Left ventricle myocardium inferior (tissue), 1 donor: Measurements from ENCODE around the gene SERTM2. TPM values are rescaled to one million over a fixed set of nuclear protein-coding genes. Genes with fewer than 3 reads are reported as not detected.

Experiments
- DNase-seq: peaks from one replicate; pipeline ENCODE4 v3.0.0-alpha.2; 2020
- H3K27ac ChIP-seq: fragments of 200-600 bp; replicated peaks from 2 replicates; pipeline ENCODE4 v1.8.0; 2021
- H3K27me3 ChIP-seq: fragments of 200-600 bp; 2 replicates; pipeline ENCODE4 v1.8.0; 2021; ENCODE audit warnings: low read depth
- H3K36me3 ChIP-seq: fragments of 200-600 bp; 2 replicates; pipeline ENCODE4 v1.8.0; 2021
- H3K4me1 ChIP-seq: fragments of 200-600 bp; 2 replicates; pipeline ENCODE4 v1.8.0; 2021
- H3K4me3 ChIP-seq: fragments of 200-600 bp; 2 replicates; pipeline ENCODE4 v1.8.0; 2021; ENCODE audit warnings: mild to moderate bottlenecking, moderate library complexity
- H3K9me3 ChIP-seq: fragments of 200-600 bp; replicated peaks from 2 replicates; pipeline ENCODE4 v1.8.0; 2021
- CTCF ChIP-seq: fragments of 200-600 bp; IDR thresholded peaks from 2 replicates; pipeline ENCODE4 v1.8.0; 2021; ENCODE audit warnings: antibody characterized with exemption, mild to moderate bottlenecking, borderline replicate concordance
- intact Hi-C: fragments of 100-400 bp; cut with micrococcal nuclease; formaldehyde crosslinking; loops from one replicate; pipeline ENCODE4 v1.11.0; 2022
- total RNA-seq: library from RNA; stranded (reverse); fragmentation: NEBNext Ultra II Directional; extraction: Animal tissue kit (Norgen Biotek cat#: 25700); gene quantifications from one replicate; pipeline ENCODE4 v1.2.1, GENCODE V29; 2021
- donor health status: DM: no; HTN: yes; CAD: no; lungs with severe emphysema.

The SERTM2 gene
- total RNA-seq, 1 donor from 2014 or later: not detected

GRCh38 chrX:111503485-111503993 lies 7.9 kb upstream of the SERTM2 start:
- intact Hi-C loops: no loop called here
- no peak for DNase-seq
- H3K27me3 ChIP-seq: no peaks in the 10 kb centered on the region
- no peak overlapping the region for H3K27ac ChIP-seq
- no peak for TF ChIP-seq CTCF
- no peaks in the 10 kb centered on the region for H3K9me3 ChIP-seq
- no peak overlapping the region for H3K4me3 ChIP-seq
- H3K4me1 ChIP-seq: no peaks in the 10 kb centered on the region
- no peaks in the 10 kb centered on the region for H3K36me3 ChIP-seq

- intact Hi-C loops: no loop called here
- H3K36me3 ChIP-seq: no peaks in the 10 kb centered on the region
- no peak for TF ChIP-seq CTCF
- H3K27ac ChIP-seq: no peak overlapping the region
- DNase-seq: no peak
- no peaks in the 10 kb centered on the region for H3K27me3 ChIP-seq
- no peak overlapping the region for H3K4me3 ChIP-seq
- H3K4me1 ChIP-seq: no peaks in the 10 kb centered on the region
- H3K9me3 ChIP-seq: no peaks in the 10 kb centered on the region
Observed at GRCh38 chrX:111504941-111505340, 6.5 kb upstream of the SERTM2 start.

GRCh38 chrX:111505783-111506182 lies 5.7 kb upstream of the SERTM2 start:
- H3K36me3 ChIP-seq: no peaks in the 10 kb centered on the region
- H3K9me3 ChIP-seq: no peaks in the 10 kb centered on the region
- intact Hi-C loops: no loop called here
- H3K27me3 ChIP-seq: no peaks in the 10 kb centered on the region
- no peak overlapping the region for H3K27ac ChIP-seq
- H3K4me1 ChIP-seq: no peaks in the 10 kb centered on the region
- no peak overlapping the region for H3K4me3 ChIP-seq
- no peak for DNase-seq
- no peak for TF ChIP-seq CTCF

GRCh38 chrX:111506826-111507225 lies 4.6 kb upstream of the SERTM2 start:
- Histone ChIP-seq H3K27me3 (no peaks in the 10 kb centered on the region), H3K4me3 (no peak overlapping the region), H3K36me3 (no peaks in the 10 kb centered on the region), H3K9me3 (no peaks in the 10 kb centered on the region), H3K27ac (no peak overlapping the region), H3K4me1 (no peaks in the 10 kb centered on the region)
- intact Hi-C loops: no loop called here
- DNase-seq: no peak
- no peak for TF ChIP-seq CTCF

GRCh38 chrX:111507933-111508332 lies 3.5 kb upstream of the SERTM2 start:
- intact Hi-C loops: no loop called here
- no peak for DNase-seq
- no peaks in the 10 kb centered on the region for H3K27me3 ChIP-seq
- no peaks in the 10 kb centered on the region for H3K9me3 ChIP-seq
- no peak overlapping the region for H3K27ac ChIP-seq
- no peaks in the 10 kb centered on the region for H3K36me3 ChIP-seq
- H3K4me3 ChIP-seq: no peak overlapping the region
- H3K4me1 ChIP-seq: no peaks in the 10 kb centered on the region
- TF ChIP-seq CTCF: no peak

- H3K4me1 ChIP-seq: no peaks in the 10 kb centered on the region
- intact Hi-C loops: no loop called here
- no peaks in the 10 kb centered on the region for H3K27me3 ChIP-seq
- H3K27ac ChIP-seq: no peak overlapping the region
- no peak for DNase-seq
- H3K4me3 ChIP-seq: no peak overlapping the region
- H3K36me3 ChIP-seq: no peaks in the 10 kb centered on the region
- H3K9me3 ChIP-seq: no peaks in the 10 kb centered on the region
- TF ChIP-seq CTCF: no peak
Observed at GRCh38 chrX:111515298-111515697, 3.9 kb downstream of the SERTM2 start.
